Measurements from ENCODE around the gene LDLRAD4. TPM values are rescaled to one million over a fixed set of nuclear protein-coding genes. Genes with fewer than 3 reads are reported as not detected.

Gene LDLRAD4
- total RNA-seq, 2 donors from 2014 or later, result 33.1 to 41.2 TPM

DNA sequence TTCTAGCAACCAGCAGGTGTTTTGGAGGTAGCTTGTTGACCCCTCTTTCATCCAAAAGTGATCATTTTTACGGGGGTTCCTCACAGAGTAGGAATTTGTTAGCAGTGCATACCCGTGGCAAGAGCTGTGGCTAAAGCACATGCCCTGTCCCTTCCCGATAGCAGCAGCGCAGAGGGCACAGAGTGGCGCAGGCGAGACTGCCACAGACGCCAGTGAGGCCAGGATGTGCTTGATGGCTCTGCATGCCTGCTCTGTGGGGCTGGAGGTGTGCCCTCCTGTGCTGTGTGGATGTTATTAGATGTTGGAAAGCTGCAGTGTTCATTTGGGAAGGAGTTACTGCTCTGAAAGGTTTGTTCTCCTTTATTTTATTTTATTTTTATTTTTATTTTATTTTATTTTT lies 354.2 kb downstream of the LDLRAD4 start:
- DNase-seq (ENCODE audit: low spot score), result peak; percentile 47
- TF ChIP-seq, protein P1, sequence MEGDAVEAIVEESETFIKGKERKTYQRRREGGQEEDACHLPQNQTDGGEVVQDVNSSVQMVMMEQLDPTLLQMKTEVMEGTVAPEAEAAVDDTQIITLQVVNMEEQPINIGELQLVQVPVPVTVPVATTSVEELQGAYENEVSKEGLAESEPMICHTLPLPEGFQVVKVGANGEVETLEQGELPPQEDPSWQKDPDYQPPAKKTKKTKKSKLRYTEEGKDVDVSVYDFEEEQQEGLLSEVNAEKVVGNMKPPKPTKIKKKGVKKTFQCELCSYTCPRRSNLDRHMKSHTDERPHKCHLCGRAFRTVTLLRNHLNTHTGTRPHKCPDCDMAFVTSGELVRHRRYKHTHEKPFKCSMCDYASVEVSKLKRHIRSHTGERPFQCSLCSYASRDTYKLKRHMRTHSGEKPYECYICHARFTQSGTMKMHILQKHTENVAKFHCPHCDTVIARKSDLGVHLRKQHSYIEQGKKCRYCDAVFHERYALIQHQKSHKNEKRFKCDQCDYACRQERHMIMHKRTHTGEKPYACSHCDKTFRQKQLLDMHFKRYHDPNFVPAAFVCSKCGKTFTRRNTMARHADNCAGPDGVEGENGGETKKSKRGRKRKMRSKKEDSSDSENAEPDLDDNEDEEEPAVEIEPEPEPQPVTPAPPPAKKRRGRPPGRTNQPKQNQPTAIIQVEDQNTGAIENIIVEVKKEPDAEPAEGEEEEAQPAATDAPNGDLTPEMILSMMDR (IDR thresholded peaks at IDR 0.05), result no peak
- Histone ChIP-seq H3K9me3 (no peaks in the 10 kb centered on the region), H3K36me3 (no peaks in the 10 kb centered on the region), H3K4me1 (peaks cover 0 to 7% of the 10 kb centered on the region in 2 donors), H3K27me3 (no peaks in the 10 kb centered on the region), H3K27ac (no peak overlapping the region), H3K4me3 (no peak overlapping the region)

DNA sequence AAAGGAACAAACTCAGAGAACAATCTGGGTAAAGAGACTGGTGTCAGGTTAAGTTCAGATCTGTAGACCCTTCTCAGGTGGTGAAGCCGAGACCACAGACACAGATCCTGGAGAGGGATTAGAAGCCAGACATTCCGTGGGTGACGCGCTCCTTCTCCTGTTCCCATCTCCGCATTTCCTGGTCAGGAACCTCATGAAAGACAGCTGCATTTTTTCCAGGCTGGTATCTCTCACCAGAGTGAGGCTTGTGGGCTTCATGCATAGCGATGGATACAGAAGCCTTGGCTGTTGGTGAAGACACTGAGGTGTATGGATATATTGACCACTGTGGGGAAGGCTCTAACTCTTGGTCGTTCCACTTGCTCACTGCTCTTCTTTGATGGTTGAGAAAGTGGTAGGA lies 355.2 kb downstream of the LDLRAD4 start:
- peaks cover 0 to 2% of the 10 kb centered on the region in 2 donors for H3K4me1 ChIP-seq
- TF ChIP-seq, protein P1 (IDR thresholded peaks at IDR 0.05), result no peak

DNA sequence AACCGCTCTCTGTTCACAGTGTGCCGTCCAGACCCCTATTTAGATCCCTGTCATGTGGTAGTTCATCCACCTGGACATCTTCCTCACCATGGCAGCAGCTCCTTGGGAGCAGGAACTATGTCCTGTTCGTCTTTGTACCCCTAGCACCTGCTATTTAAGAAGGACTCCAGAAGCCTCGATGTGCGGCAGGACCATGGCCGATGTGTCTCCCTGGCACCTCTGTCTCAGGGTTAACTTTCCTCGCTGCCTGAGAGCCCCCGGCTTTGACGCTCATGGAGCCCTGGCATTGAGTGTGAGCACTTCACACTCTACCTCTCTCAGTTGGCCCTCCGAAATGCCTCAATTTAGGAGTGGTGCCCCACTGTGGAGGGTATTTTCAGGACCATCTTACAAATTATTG lies 355.8 kb downstream of the LDLRAD4 start:
- no peaks in the 10 kb centered on the region for H3K9me3 ChIP-seq
- no peaks in the 10 kb centered on the region for H3K36me3 ChIP-seq
- TF ChIP-seq, protein P1 (IDR thresholded peaks at IDR 0.05), result no peak
- H3K4me1 ChIP-seq, result peaks cover 0 to 4% of the 10 kb centered on the region in 2 donors
- H3K27ac ChIP-seq, result no peak overlapping the region
- DNase-seq (ENCODE audit: low spot score), result peak; percentile 50
- no peak overlapping the region for H3K4me3 ChIP-seq
- no peaks in the 10 kb centered on the region for H3K27me3 ChIP-seq

More for the DNA sequence above, 355.2 kb downstream of the LDLRAD4 start:
- H3K36me3 ChIP-seq, result no peaks in the 10 kb centered on the region
- H3K4me3 ChIP-seq, result no peak overlapping the region
- peak; percentile 23 for DNase-seq (ENCODE audit: low spot score)
- H3K27me3 ChIP-seq, result no peaks in the 10 kb centered on the region
- no peak overlapping the region for H3K27ac ChIP-seq
- H3K9me3 ChIP-seq, result no peaks in the 10 kb centered on the region

DNA sequence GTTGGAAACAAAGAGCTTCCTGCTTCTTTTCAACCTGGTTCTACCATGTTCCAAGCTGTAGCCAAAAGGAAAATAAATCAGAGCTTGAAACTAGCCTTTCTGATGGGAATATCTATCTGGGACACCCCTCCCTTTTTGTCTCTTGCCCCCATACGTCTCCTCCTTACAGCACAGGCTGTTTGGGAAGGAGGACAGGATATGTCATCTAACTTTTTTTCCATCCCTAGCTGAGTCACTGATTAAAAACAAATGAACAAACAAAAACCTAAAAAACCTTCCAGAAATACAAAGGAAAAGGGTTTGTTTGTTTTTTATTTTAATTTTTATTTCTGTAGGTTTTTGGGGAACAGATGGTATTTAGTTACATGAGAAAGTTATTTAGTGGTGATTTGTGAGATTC lies 356.2 kb downstream of the LDLRAD4 start:
- TF ChIP-seq, protein P1 (IDR thresholded peaks at IDR 0.05), result no peak
- Histone ChIP-seq H3K4me1 (peaks cover 0 to 8% of the 10 kb centered on the region in 2 donors), H3K36me3 (no peaks in the 10 kb centered on the region), H3K27me3 (no peaks in the 10 kb centered on the region), H3K4me3 (no peak overlapping the region), H3K27ac (no peak overlapping the region), H3K9me3 (no peaks in the 10 kb centered on the region)
- no peak for DNase-seq (ENCODE audit: low spot score)

DNA sequence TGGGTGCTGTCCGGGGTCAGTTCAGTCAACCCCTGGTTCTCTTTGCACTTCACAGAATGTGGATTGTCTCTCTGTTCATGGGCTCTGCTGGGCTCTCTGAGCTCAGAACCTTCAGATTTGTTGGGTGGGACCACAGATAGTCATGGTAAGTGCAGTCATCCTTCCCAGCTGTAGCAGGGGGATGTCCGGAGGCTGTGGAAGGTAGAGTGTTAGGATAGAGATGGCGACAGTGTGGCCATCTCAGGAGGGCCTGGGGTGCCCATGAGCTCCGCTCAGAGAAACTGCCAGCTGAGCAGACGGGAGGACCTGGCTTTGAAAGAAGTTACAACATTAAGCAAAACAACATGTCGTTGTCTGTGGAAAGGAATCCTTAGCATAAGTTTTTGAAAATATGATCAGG lies 358.0 kb downstream of the LDLRAD4 start:
- Histone ChIP-seq H3K36me3 (no peaks in the 10 kb centered on the region), H3K4me3 (no peak overlapping the region), H3K27me3 (no peaks in the 10 kb centered on the region), H3K9me3 (no peaks in the 10 kb centered on the region), H3K27ac (peak overlapping the region in 1 of 2 donors; percentile 41), H3K4me1 (peaks cover 0 to 20% of the 10 kb centered on the region in 2 donors)
- peak; percentile 54 for DNase-seq (ENCODE audit: low spot score)
- TF ChIP-seq, protein P1 (IDR thresholded peaks at IDR 0.05), result no peak

DNA sequence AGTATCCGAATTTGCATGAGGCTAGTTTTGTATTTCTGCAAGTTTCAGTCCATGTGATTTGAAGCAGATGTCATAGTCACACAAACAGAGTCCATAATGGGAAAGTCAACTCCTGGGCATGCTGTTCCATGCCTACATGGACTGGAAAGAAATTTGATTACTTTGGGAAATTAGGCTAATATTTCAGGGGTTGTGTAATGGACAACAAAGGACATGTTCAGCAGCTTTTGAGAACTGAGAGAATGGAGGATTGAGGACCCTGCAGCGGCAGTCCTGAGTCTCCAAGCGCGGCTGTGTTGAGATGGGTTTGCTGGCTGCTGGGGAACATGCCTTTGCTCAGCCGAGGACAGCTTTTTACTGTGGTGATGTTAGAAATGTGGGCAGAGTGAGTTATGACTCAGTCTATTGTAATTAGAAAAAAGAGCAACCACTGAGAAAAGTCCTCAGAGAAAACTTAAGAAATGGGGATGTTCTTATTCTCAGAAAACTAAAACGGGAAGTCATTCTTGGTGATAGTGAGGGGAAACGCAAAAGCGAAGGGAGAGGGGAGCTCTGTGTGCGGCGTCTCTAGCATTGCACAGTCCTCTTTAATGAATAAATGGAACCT lies 358.6 kb downstream of the LDLRAD4 start:
- peak overlapping the region; percentile 28 to 41 for H3K27ac ChIP-seq
- H3K27me3 ChIP-seq, result no peaks in the 10 kb centered on the region

More for the DNA sequence above, 358.6 kb downstream of the LDLRAD4 start:
- Histone ChIP-seq H3K36me3 (no peaks in the 10 kb centered on the region), H3K9me3 (no peaks in the 10 kb centered on the region), H3K4me1 (peaks cover 0 to 20% of the 10 kb centered on the region in 2 donors), H3K4me3 (peak overlapping the region in 1 of 2 donors; percentile 5)
- TF ChIP-seq, protein P1 (IDR thresholded peaks at IDR 0.05), result no peak
- DNase-seq (ENCODE audit: low spot score), result peak; percentile 70
